Esophagus (tissue), 2 donors: ENCODE measurements around the gene DNAL4. TPM values are rescaled to one million over a fixed set of nuclear protein-coding genes. Genes with fewer than 3 reads are reported as not detected.

ENCODE experiments used
- H3K27ac ChIP-seq, 2 donors: one replicate each; pipeline ENCODE4 v1.5.1; 2013; ENCODE audit warnings: low read depth in 2 of 2, mild to moderate bottlenecking in 2 of 2, inconsistent platforms in 1 of 2, low read length in 1 of 2, moderate library complexity in 1 of 2
- H3K27me3 ChIP-seq, 2 donors: one replicate each; pipeline ENCODE4 v1.6.1; 2013; ENCODE audit warnings: low read length in 2 of 2, control low read depth in 1 of 2, mild to moderate bottlenecking in 1 of 2; ENCODE audit not compliant: insufficient read depth in 2 of 2, control insufficient read depth in 1 of 2
- H3K36me3 ChIP-seq, 2 donors: one replicate each; pipeline ENCODE4 v1.6.1; 2013; ENCODE audit warnings: low read length in 1 of 2; ENCODE audit not compliant: control insufficient read depth in 2 of 2, insufficient read depth in 2 of 2
- H3K4me1 ChIP-seq, 2 donors: one replicate each; pipeline ENCODE4 v1.6.1; 2013; ENCODE audit warnings: low read length in 1 of 2; ENCODE audit not compliant: control insufficient read depth in 2 of 2, insufficient read depth in 2 of 2
- H3K4me3 ChIP-seq, 2 donors: one replicate each; pipeline ENCODE4 v1.5.1; 2013; ENCODE audit warnings: low read length in 2 of 2, mild to moderate bottlenecking in 2 of 2, low read depth in 1 of 2, moderate library complexity in 1 of 2
- H3K9me3 ChIP-seq, 2 donors: one replicate each; pipeline ENCODE4 v1.6.1; 2013; ENCODE audit warnings: mild to moderate bottlenecking in 2 of 2, low read depth in 1 of 2, low read length in 1 of 2, moderate library complexity in 1 of 2; ENCODE audit not compliant: control insufficient read depth in 2 of 2, insufficient read depth in 1 of 2
- WGBS, 2 donors: extraction: QIAGEN DNeasy Blood & Tissue Kit; methylation state at CpG; one replicate each; pipeline ENCODE4 v1.1.7; 2013; 5-methylcytosine and 5-hydroxymethylcytosine counted together
- polyA plus RNA-seq, 2 donors: library from polyadenylated mRNA; stranded (reverse); fragments of 200-250 nt; gene quantifications; one replicate each; pipeline ENCODE4 v1.2.3, GENCODE V29; 2013
- donor health status: healthy with polysubstance abuse.
- donor health status: Bipolar disorder and iron deficiency.

The DNAL4 gene
- polyA plus RNA-seq, 2 donors = 8.5 to 12.7 TPM

- no peaks in the 10 kb centered on the region for H3K27me3 ChIP-seq
- no peak overlapping the region for H3K27ac ChIP-seq
- no peak overlapping the region for H3K4me3 ChIP-seq
- WGBS, 2 donors = 90 to 92% methylated on average over 20 of the region's 20 CpGs
- H3K4me1 ChIP-seq = peaks cover 0 to 2% of the 10 kb centered on the region in 2 donors
- H3K9me3 ChIP-seq = no peaks in the 10 kb centered on the region
- H3K36me3 ChIP-seq = peaks cover 55 to 77% of the 10 kb centered on the region in 2 donors
These were observed 54.5 kb downstream of the DNAL4 start for GRCh38 chr22:38739300-38740055.

DNA sequence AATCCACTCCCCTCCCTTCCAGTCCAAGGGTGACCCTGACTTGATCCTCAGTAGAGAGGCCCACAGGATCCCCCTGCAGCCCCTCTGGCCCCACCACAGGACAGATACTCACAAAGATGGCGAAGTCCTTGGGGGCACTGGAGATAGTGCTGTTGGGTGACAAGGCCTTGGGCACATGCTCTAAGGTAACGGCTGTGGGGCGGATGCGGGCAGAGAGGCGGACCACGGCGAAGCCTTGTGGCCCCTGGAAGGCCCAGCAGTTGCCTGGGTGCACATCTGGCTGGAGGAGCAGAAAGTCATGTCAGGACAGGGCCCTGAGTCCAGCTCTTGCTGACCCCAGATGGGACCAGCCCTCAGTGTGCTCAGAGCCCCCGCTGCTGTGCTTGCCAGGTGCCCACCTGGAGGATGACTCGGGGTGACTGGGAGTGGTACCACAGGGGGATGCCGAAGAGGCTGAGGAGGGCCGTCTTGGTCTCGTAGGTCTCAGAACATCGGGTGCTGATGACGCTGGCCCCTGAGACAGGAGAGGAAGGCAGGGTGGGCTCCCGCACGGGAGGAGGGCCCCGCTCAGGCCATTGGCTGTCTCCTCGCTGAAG, 55.4 kb downstream of the DNAL4 start:
- WGBS, 2 donors = 94 to 95% methylated on average over 18 of the region's 18 CpGs
- H3K27ac ChIP-seq = no peak overlapping the region
- H3K27me3 ChIP-seq = no peaks in the 10 kb centered on the region
- peaks cover 56 to 77% of the 10 kb centered on the region in 2 donors for H3K36me3 ChIP-seq
- H3K4me3 ChIP-seq = no peak overlapping the region
- no peaks in the 10 kb centered on the region for H3K9me3 ChIP-seq
- peaks cover 0 to 2% of the 10 kb centered on the region in 2 donors for H3K4me1 ChIP-seq

GRCh38 chr22:38737302-38738060, 56.5 kb downstream of the DNAL4 start:
- Histone ChIP-seq H3K9me3 (no peaks in the 10 kb centered on the region), H3K4me1 (peaks cover 0 to 9% of the 10 kb centered on the region in 2 donors), H3K36me3 (peaks cover 54 to 74% of the 10 kb centered on the region in 2 donors), H3K27ac (no peak overlapping the region), H3K4me3 (no peak overlapping the region), H3K27me3 (no peaks in the 10 kb centered on the region)
- WGBS, 2 donors = 81 to 83% methylated on average over 21 of the region's 21 CpGs

DNA sequence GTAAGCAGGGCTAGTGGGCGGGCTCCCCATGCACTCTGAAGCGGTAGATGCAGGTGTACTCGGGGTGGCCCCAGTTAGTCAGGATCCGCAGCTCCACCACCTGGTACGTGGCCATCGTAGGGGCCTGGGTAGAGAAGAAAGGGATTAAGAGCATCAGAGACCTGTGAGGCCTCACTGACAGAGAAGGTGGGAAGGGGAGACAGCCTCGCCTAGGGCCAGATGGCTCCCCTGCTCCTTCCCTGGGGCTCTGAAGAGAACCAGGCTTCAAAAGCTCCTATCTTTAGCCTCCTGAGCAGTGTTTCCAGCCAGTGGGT, 57.7 kb downstream of the DNAL4 start:
- Histone ChIP-seq H3K27ac (no peak overlapping the region), H3K27me3 (no peaks in the 10 kb centered on the region), H3K36me3 (peaks cover 45 to 66% of the 10 kb centered on the region in 2 donors), H3K4me1 (peaks cover 0 to 17% of the 10 kb centered on the region in 2 donors), H3K4me3 (no peak overlapping the region), H3K9me3 (no peaks in the 10 kb centered on the region)
- WGBS, 2 donors = 77 to 88% methylated on average over 7 of the region's 7 CpGs

DNA sequence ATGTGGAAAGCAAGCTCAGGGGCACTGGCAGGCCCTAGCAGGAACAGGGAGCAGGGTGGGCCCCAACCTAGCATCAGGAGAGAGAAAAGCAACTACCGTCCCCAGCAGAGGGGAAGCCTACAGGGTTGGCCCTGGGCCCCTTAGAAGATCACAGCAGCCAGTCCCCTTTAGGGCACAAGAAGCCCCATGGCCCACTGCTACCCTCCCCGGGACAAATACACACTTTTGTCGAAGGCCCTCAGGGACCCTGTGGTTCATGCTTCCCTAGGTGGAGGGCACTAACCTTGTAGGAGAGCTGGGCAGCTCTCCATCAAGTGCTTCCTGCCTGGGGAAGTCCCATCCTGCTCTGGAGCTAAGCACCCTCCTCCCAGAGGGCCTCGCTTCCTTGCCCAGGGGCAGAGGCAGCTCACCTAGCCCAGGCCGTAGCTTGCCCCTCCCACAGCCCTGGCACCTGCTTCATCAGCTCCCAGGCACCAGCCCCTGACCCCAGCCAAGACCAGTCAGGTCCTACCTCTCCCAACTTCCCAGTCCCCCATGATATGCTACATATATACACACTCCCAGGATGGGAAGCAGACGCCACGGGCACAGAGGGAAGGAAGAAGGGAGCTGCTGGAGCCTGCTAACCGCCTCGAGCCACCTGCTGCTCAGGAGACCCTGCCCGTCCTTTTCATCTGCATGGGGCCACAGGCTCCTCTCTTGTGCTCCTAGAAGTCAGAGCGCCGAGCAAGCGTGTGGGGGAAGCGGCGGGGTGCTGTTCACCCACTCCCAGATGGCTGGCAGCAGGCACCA, 58.3 kb downstream of the DNAL4 start:
- whole genome bisulfite sequencing, 2 donors = 65 to 76% methylated on average over 15 of the region's 15 CpGs

GRCh38 chr22:38735126-38735464, 58.8 kb downstream of the DNAL4 start:
- Histone ChIP-seq H3K4me3 (no peak overlapping the region), H3K27ac (peak overlapping the region in 1 of 2 donors; percentile 11), H3K9me3 (no peaks in the 10 kb centered on the region), H3K27me3 (no peaks in the 10 kb centered on the region), H3K36me3 (peaks cover 45 to 64% of the 10 kb centered on the region in 2 donors), H3K4me1 (peaks cover 0 to 17% of the 10 kb centered on the region in 2 donors)
- WGBS, 2 donors = 88 to 95% methylated on average over 7 of the region's 7 CpGs

More for the DNA sequence above, 58.3 kb downstream of the DNAL4 start:
- Histone ChIP-seq H3K27ac (peak overlapping the region in 1 of 2 donors; percentile 11), H3K36me3 (peaks cover 46 to 64% of the 10 kb centered on the region in 2 donors), H3K4me1 (peaks cover 0 to 17% of the 10 kb centered on the region in 2 donors), H3K4me3 (no peak overlapping the region), H3K27me3 (no peaks in the 10 kb centered on the region), H3K9me3 (no peaks in the 10 kb centered on the region)

DNA sequence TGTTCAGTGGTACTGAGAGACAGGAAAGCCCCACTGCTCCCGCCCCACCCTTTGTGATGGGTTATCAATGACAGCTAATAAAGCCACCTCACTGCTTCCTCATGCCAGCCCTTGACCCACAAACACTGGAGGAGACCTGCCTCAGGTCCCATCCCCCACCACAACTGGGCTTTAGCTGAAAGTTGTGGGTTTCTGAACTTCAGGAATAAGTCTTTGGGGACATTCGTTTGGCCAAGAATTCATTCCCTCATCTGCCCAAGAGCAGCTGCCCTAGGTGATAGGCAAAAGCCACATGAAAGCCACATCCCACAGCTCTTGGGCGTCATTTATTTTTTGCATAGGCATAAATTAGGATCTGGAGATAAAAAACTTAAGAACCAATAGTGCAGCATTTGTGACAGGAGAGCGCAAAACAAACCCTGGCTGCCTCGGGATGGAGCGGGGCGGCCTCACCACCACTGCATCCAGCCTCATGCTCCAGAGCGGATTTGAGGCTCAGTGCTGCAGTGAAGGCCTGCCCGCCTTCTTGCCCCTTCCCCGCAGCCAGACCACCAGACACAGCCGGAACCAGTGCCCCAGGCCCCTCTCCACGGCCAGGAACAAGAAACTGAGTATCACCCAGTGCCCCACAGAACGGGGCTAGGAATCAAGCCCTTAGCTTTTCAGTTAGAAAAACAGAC, 59.4 kb downstream of the DNAL4 start:
- H3K36me3 ChIP-seq = peaks cover 45 to 62% of the 10 kb centered on the region in 2 donors
- WGBS, 2 donors = 87 to 88% methylated on average over 13 of the region's 13 CpGs
- no peaks in the 10 kb centered on the region for H3K9me3 ChIP-seq
- H3K27ac ChIP-seq = peak overlapping the region; percentile 46 to 66
- H3K27me3 ChIP-seq = no peaks in the 10 kb centered on the region
- H3K4me3 ChIP-seq = no peak overlapping the region
- H3K4me1 ChIP-seq = peaks cover 0 to 17% of the 10 kb centered on the region in 2 donors

GRCh38 chr22:38733724-38734381, 60.1 kb downstream of the DNAL4 start:
- Histone ChIP-seq H3K27ac (peak overlapping the region; percentile 46 to 66), H3K27me3 (no peaks in the 10 kb centered on the region), H3K36me3 (peaks cover 39 to 62% of the 10 kb centered on the region in 2 donors), H3K9me3 (no peaks in the 10 kb centered on the region), H3K4me3 (no peak overlapping the region), H3K4me1 (peaks cover 0 to 17% of the 10 kb centered on the region in 2 donors)
- 51 to 54% methylated on average over 8 of the region's 8 CpGs for WGBS, 2 donors
